GM23338 (cell line): ENCODE data around the gene EXO5. TPM values are rescaled to one million over a fixed set of nuclear protein-coding genes. Genes with fewer than 3 reads are reported as not detected.

Experiments
- ATAC-seq: fragments of 200-7000 bp; cut with Tn5 transposase; 3 replicates; pipeline ENCODE4 v1.9.1; 2020
- DNase-seq: peaks from one replicate; pipeline ENCODE4 v3.0.0-alpha.2; 2015; ENCODE audit warnings: low spot score
- H2AFZ ChIP-seq: fragments of 200-600 bp; sonication (generic); 2 replicates; pipeline ENCODE4 v1.8.0; 2016; ENCODE audit warnings: antibody characterized with exemption, mild to moderate bottlenecking, moderate library complexity
- H3F3A ChIP-seq: fragments of 200-600 bp; sonication (generic); replicated peaks from 2 replicates; pipeline ENCODE4 v1.8.0; 2017; ENCODE audit warnings: antibody characterized with exemption, mixed run types, low read depth
- H3K27ac ChIP-seq: fragments of 200-600 bp; sonication (generic); 2 replicates; pipeline ENCODE4 v1.6.1; 2016; ENCODE audit warnings: low read depth
- H3K27me3 ChIP-seq: fragments of 200-600 bp; sonication (generic); 2 replicates; pipeline ENCODE4 v1.8.0; 2016; ENCODE audit warnings: mild to moderate bottlenecking, mixed run types, moderate library complexity; ENCODE audit not compliant: insufficient read depth
- H3K36me3 ChIP-seq: fragments of 200-600 bp; sonication (generic); 2 replicates; pipeline ENCODE4 v1.8.0; 2016; ENCODE audit warnings: mild to moderate bottlenecking; ENCODE audit not compliant: insufficient read depth
- H3K4me1 ChIP-seq: fragments of 200-600 bp; sonication (generic); 2 replicates; pipeline ENCODE4 v1.8.0; 2016; ENCODE audit warnings: mild to moderate bottlenecking, moderate library complexity; ENCODE audit not compliant: insufficient read depth
- H3K4me2 ChIP-seq: fragments of 200-600 bp; sonication (generic); 2 replicates; pipeline ENCODE4 v1.7.1; 2017; ENCODE audit warnings: mixed run types
- H3K4me3 ChIP-seq: fragments of 200-600 bp; sonication (generic); 2 replicates; pipeline ENCODE4 v1.6.1; 2016; ENCODE audit warnings: mixed run types
- H3K79me2 ChIP-seq: fragments of 200-600 bp; sonication (generic); replicated peaks from 2 replicates; pipeline ENCODE4 v1.8.0; 2017; ENCODE audit warnings: mild to moderate bottlenecking; ENCODE audit not compliant: insufficient read depth
- H3K9me2 ChIP-seq: fragments of 200-600 bp; sonication (generic); 2 replicates; pipeline ENCODE4 v1.8.0; 2017; ENCODE audit not compliant: insufficient read depth
- H4K20me1 ChIP-seq: fragments of 200-600 bp; sonication (generic); replicated peaks from 2 replicates; pipeline ENCODE4 v1.8.0; 2017; ENCODE audit warnings: mild to moderate bottlenecking; ENCODE audit not compliant: insufficient read depth
- H3K27ac Mint-ChIP-seq: 2 replicates; pipeline ENCODE4 v1.8.0; 2020; ENCODE audit warnings: inconsistent platforms, mild to moderate bottlenecking, moderate library complexity, mixed read lengths
- H3K27me3 Mint-ChIP-seq: 3 replicates; pipeline ENCODE4 v1.8.0; 2022; ENCODE audit warnings: low read depth, mild to moderate bottlenecking, moderate library complexity, mixed read lengths, inconsistent platforms; ENCODE audit not compliant: insufficient read depth, poor library complexity
- H3K36me3 Mint-ChIP-seq: 3 replicates; pipeline ENCODE4 v1.8.0; 2021; ENCODE audit warnings: low read depth, mild to moderate bottlenecking, inconsistent platforms, moderate library complexity, mixed read lengths
- H3K4me1 Mint-ChIP-seq: 3 replicates; pipeline ENCODE4 v1.8.0; 2020; ENCODE audit warnings: mild to moderate bottlenecking, inconsistent platforms, mixed read lengths
- H3K4me3 Mint-ChIP-seq: 3 replicates; pipeline ENCODE4 v1.8.0; 2021; ENCODE audit warnings: moderate library complexity, mild to moderate bottlenecking, inconsistent platforms, mixed read lengths
- H3K9me3 Mint-ChIP-seq: 3 replicates; pipeline ENCODE4 v1.8.0; 2020; ENCODE audit warnings: moderate library complexity, mild to moderate bottlenecking, inconsistent platforms, mixed read lengths
- ETS1 ChIP-seq: IDR thresholded peaks from 2 replicates; pipeline ENCODE4 v1.6.1; 2016; ENCODE audit warnings: antibody characterized with exemption
- EZH2 ChIP-seq: fragments of 200-600 bp; sonication (generic); IDR thresholded peaks from one replicate; pipeline ENCODE4 v1.8.0; 2017; ENCODE audit warnings: antibody characterized with exemption, mild to moderate bottlenecking, low read depth; ENCODE audit not compliant: unreplicated experiment
- EZH2phosphoT487 ChIP-seq: fragments of 200-600 bp; sonication (generic); IDR thresholded peaks from one replicate; pipeline ENCODE4 v1.8.1; 2018; ENCODE audit warnings: antibody characterized with exemption; ENCODE audit not compliant: unreplicated experiment
- POLR2AphosphoS5 ChIP-seq: IDR thresholded peaks from 2 replicates; pipeline ENCODE4 v1.6.1; 2016; ENCODE audit warnings: antibody characterized with exemption, low read depth
- REST ChIP-seq: IDR thresholded peaks from one replicate; pipeline ENCODE4 v1.6.1; 2018; ENCODE audit warnings: antibody characterized with exemption; ENCODE audit not compliant: unreplicated experiment
- ZNF114 ChIP-seq: fragments of 250-450 bp; sonication (Bioruptor Pico); IDR thresholded peaks from 2 replicates; pipeline ENCODE4 v1.5.0; 2020; ENCODE audit warnings: mild to moderate bottlenecking, moderate library complexity
- ZNF331 ChIP-seq: fragments of 250-450 bp; sonication (Bioruptor Pico); IDR thresholded peaks from 2 replicates; pipeline ENCODE4 v1.5.0; 2020; ENCODE audit warnings: low read depth, mild to moderate bottlenecking, moderate library complexity
- long read RNA-seq: library from polyadenylated mRNA; unstranded; transcript quantifications from one replicate; pipeline ENCODE4 v2.0.0, GENCODE V29; 2020; ENCODE audit not compliant: unreplicated experiment
- polyA plus RNA-seq: library from polyadenylated mRNA; unstranded; fragments of >200 nt; fragmentation: Nextera tagmentation; extraction: Ambion mirVana; gene quantifications from 2 replicates; pipeline ENCODE4 v1.2.1, GENCODE V29; 2016
- total RNA-seq: library from RNA; depleted of rRNA; stranded (reverse); fragments of >200 nt; shearing (Covaris generic); gene quantifications from 2 replicates; pipeline ENCODE4 v1.2.3, GENCODE V29; 2014; rRNA removed

EXO5 gene, protein sequence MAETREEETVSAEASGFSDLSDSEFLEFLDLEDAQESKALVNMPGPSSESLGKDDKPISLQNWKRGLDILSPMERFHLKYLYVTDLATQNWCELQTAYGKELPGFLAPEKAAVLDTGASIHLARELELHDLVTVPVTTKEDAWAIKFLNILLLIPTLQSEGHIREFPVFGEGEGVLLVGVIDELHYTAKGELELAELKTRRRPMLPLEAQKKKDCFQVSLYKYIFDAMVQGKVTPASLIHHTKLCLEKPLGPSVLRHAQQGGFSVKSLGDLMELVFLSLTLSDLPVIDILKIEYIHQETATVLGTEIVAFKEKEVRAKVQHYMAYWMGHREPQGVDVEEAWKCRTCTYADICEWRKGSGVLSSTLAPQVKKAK
- total RNA-seq (5.9 and 7.2 TPM in 2 replicates), polyA plus RNA-seq (3.8 and 4.4 TPM in 2 replicates)
- long read RNA-seq, partial matches to known transcripts, result 0 of 7 reads
- long read RNA-seq, other reads (novel, unspliced or antisense), result 2 of 7 reads

GRCh38 chr1:40508375-40509341 lies at the start of gene EXO5:
Gene EXO5 (plus strand): TSS chr1:40508767. CDS start chr1:40514545, 5,778 bp downstream.
- H3K27me3 Mint-ChIP-seq, result peaks cover 12% of the 10 kb centered on the region
- H3K36me3 ChIP-seq, result no peaks in the 10 kb centered on the region
- peaks cover 42% of the 10 kb centered on the region for H3K9me3 Mint-ChIP-seq
- no peak for TF ChIP-seq EZH2phosphoT487
- peak; percentile 94 for TF ChIP-seq POLR2AphosphoS5
- no peak for TF ChIP-seq ZNF114 (CRISPR knock-in tag)
- 0 out of 2 replicates have a peak, but pooled peaks have one; percentile 15 for TF ChIP-seq ETS1
- TF ChIP-seq ZNF331, result no peak
- no peak for TF ChIP-seq EZH2
- H3K27ac ChIP-seq, result no peak within 1 kb of the TSS
- peaks cover 5% of the 10 kb centered on the region; the same call in 1 of the 2 replicates for H3K79me2 ChIP-seq
- DNase-seq, result peak; percentile 65
- peak within 1 kb of the TSS; percentile 92 for H3K4me2 ChIP-seq
- no peak within 1 kb of the TSS for H3K27ac Mint-ChIP-seq
- peaks cover 43% of the 10 kb centered on the region for H3K36me3 Mint-ChIP-seq
- H3K4me3 ChIP-seq, result peak within 1 kb of the TSS; percentile 92
- H4K20me1 ChIP-seq, result no peaks in the 10 kb centered on the region
- 0 out of 2 replicates have a peak, but pooled peaks cover 8% of the 10 kb centered on the region for H3K4me1 ChIP-seq
- peak; percentile 92 for ATAC-seq
- H3K4me1 Mint-ChIP-seq, result peaks cover 5% of the 10 kb centered on the region
- H3K9me2 ChIP-seq, result no peaks in the 10 kb centered on the region
- no peaks in the 10 kb centered on the region for H3F3A ChIP-seq
- peak within 1 kb of the TSS; percentile 99 for H2AFZ ChIP-seq
- peak within 1 kb of the TSS; percentile 81 for H3K4me3 Mint-ChIP-seq
- peaks cover 15% of the 10 kb centered on the region for H3K27me3 ChIP-seq

- Mint-ChIP-seq H3K27me3 (peaks cover 7% of the 10 kb centered on the region), H3K4me1 (no peaks in the 10 kb centered on the region), H3K4me3 (no peak overlapping the region), H3K36me3 (peaks cover 99% of the 10 kb centered on the region), H3K27ac (no peak overlapping the region), H3K9me3 (peaks cover 97% of the 10 kb centered on the region)
- H3K9me2 ChIP-seq, result no peaks in the 10 kb centered on the region; the same call in 1 of the 2 replicates
- no peaks in the 10 kb centered on the region for H3K79me2 ChIP-seq
- no peaks in the 10 kb centered on the region for H3F3A ChIP-seq
- DNase-seq (peak; percentile 30), ATAC-seq (no peak)
- no peak overlapping the region for H2AFZ ChIP-seq
- no peak overlapping the region for H3K4me3 ChIP-seq
- TF ChIP-seq REST, result no peak
- no peak for TF ChIP-seq ZNF114 (CRISPR knock-in tag)
- no peak for TF ChIP-seq EZH2
- H3K4me2 ChIP-seq, result no peak overlapping the region
- no peaks in the 10 kb centered on the region for H4K20me1 ChIP-seq
- H3K27me3 ChIP-seq, result no peaks in the 10 kb centered on the region
- no peaks in the 10 kb centered on the region for H3K4me1 ChIP-seq
- peaks cover 80% of the 10 kb centered on the region for H3K36me3 ChIP-seq
- H3K27ac ChIP-seq, result no peak overlapping the region
Measured at GRCh38 chr1:40462956-40463590, 45.5 kb upstream of the EXO5 start.
